ENCODE data around the gene PTH1R. TPM values are rescaled to one million over a fixed set of nuclear protein-coding genes. Genes with fewer than 3 reads are reported as not detected.

PTH1R gene
- total RNA-seq, 1 donor from 2014 or later = 15.4 TPM

- Mint-ChIP-seq H3K4me1 (ENCODE audit: unreplicated experiment) (peaks cover 45% of the 10 kb centered on the region), H3K27me3 (ENCODE audit: unreplicated experiment) (peaks cover 6% of the 10 kb centered on the region)
- no peak for DNase-seq (ENCODE audit: extremely low spot score, unreplicated experiment)
These were observed 30.6 kb upstream of the PTH1R start for GRCh38 chr3:46846624-46847542.

DNA sequence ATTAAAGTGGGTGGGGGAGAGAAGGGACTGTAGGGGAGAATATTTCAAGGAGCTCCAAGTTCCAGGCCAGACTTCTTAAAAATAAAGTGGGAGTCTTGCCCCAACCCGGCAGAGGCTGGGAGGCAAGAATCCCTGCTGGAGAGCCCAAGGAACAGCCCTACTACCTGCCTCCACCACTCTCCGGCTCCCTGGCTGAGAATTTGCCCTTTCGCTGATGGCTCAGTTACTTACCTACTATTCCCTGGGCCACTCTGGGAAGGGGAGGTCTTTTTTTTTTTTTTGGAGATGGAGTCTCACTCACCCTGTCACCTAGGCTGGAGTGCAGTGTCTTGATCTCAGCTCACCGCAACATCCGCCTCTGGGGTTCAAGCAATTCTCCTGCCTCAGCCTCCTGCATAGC is 29.8 kb upstream of the PTH1R start:
- Mint-ChIP-seq H3K4me1 (ENCODE audit: unreplicated experiment) (peaks cover 49% of the 10 kb centered on the region), H3K27me3 (ENCODE audit: unreplicated experiment) (peaks cover 5% of the 10 kb centered on the region), H3K27ac (ENCODE audit: unreplicated experiment) (no peak overlapping the region), H3K36me3 (ENCODE audit: unreplicated experiment) (no peaks in the 10 kb centered on the region), H3K9me3 (ENCODE audit: unreplicated experiment) (peaks cover 9% of the 10 kb centered on the region), H3K4me3 (ENCODE audit: unreplicated experiment) (no peak overlapping the region)
- no peak for TF ChIP-seq CTCF (IDR thresholded peaks at IDR 0.05)
- DNase-seq (ENCODE audit: extremely low spot score, unreplicated experiment) = no peak

More at GRCh38 chr3:46846624-46847542, 30.6 kb upstream of the PTH1R start:
- peak overlapping the region; percentile 60 for H3K27ac Mint-ChIP-seq (ENCODE audit: unreplicated experiment)
- no peak overlapping the region for H3K4me3 Mint-ChIP-seq (ENCODE audit: unreplicated experiment)
- H3K36me3 Mint-ChIP-seq (ENCODE audit: unreplicated experiment) = peaks cover 1% of the 10 kb centered on the region
- peaks cover 18% of the 10 kb centered on the region for H3K9me3 Mint-ChIP-seq (ENCODE audit: unreplicated experiment)
- TF ChIP-seq CTCF (IDR thresholded peaks at IDR 0.05) = no peak

- Mint-ChIP-seq H3K27ac (ENCODE audit: unreplicated experiment) (no peak overlapping the region), H3K9me3 (ENCODE audit: unreplicated experiment) (peaks cover 3% of the 10 kb centered on the region), H3K27me3 (ENCODE audit: unreplicated experiment) (no peaks in the 10 kb centered on the region), H3K4me3 (ENCODE audit: unreplicated experiment) (no peak overlapping the region), H3K36me3 (ENCODE audit: unreplicated experiment) (no peaks in the 10 kb centered on the region), H3K4me1 (ENCODE audit: unreplicated experiment) (peaks cover 49% of the 10 kb centered on the region)
- no peak for DNase-seq (ENCODE audit: extremely low spot score, unreplicated experiment)
- peak; percentile 53 for TF ChIP-seq CTCF (IDR thresholded peaks at IDR 0.05)
These were observed 29.1 kb upstream of the PTH1R start for GRCh38 chr3:46848271-46849044.

- peak; percentile 70 for DNase-seq (ENCODE audit: extremely low spot score, unreplicated experiment)
- no peak overlapping the region for H3K4me3 Mint-ChIP-seq (ENCODE audit: unreplicated experiment)
These were observed 28.4 kb upstream of the PTH1R start for GRCh38 chr3:46849045-46849631.

More at GRCh38 chr3:46849045-46849631, 28.4 kb upstream of the PTH1R start:
- Mint-ChIP-seq H3K36me3 (ENCODE audit: unreplicated experiment) (no peaks in the 10 kb centered on the region), H3K27ac (ENCODE audit: unreplicated experiment) (no peak overlapping the region), H3K9me3 (ENCODE audit: unreplicated experiment) (no peaks in the 10 kb centered on the region), H3K27me3 (ENCODE audit: unreplicated experiment) (no peaks in the 10 kb centered on the region), H3K4me1 (ENCODE audit: unreplicated experiment) (peaks cover 49% of the 10 kb centered on the region)
- no peak for TF ChIP-seq CTCF (IDR thresholded peaks at IDR 0.05)

Measured in osteocyte (in vitro differentiated cells).